Measurements from ENCODE around the gene TMPRSS9.

Gene TMPRSS9

GRCh38 chr19:2374808-2375207 is 14.7 kb downstream of the TMPRSS9 start:
- no peaks in the 10 kb centered on the region for H3K9me3 ChIP-seq (ENCODE audit: control insufficient read depth, low read depth, low read length)
- H3K9ac ChIP-seq (ENCODE audit: low read length) = no peak overlapping the region
- no peak overlapping the region for H3K27ac ChIP-seq (ENCODE audit: low read length)
- no peaks in the 10 kb centered on the region for H3K4me1 ChIP-seq (ENCODE audit: control insufficient read depth, low read depth, low read length)
- no peaks in the 10 kb centered on the region for H3K27me3 ChIP-seq (ENCODE audit: control insufficient read depth, insufficient read depth, low read length)
- no peaks in the 10 kb centered on the region for H3K36me3 ChIP-seq (ENCODE audit: control insufficient read depth, low read depth, low read length)
- H3K4me3 ChIP-seq (ENCODE audit: low read length) = no peak overlapping the region

GRCh38 chr19:2375353-2376121 is 15.5 kb downstream of the TMPRSS9 start:
- H3K27me3 ChIP-seq (ENCODE audit: control insufficient read depth, insufficient read depth, low read length) = no peaks in the 10 kb centered on the region
- H3K27ac ChIP-seq (ENCODE audit: low read length) = no peak overlapping the region
- H3K9ac ChIP-seq (ENCODE audit: low read length) = no peak overlapping the region
- H3K36me3 ChIP-seq (ENCODE audit: control insufficient read depth, low read depth, low read length) = no peaks in the 10 kb centered on the region
- no peaks in the 10 kb centered on the region for H3K4me1 ChIP-seq (ENCODE audit: control insufficient read depth, low read depth, low read length)
- H3K4me3 ChIP-seq (ENCODE audit: low read length) = no peak overlapping the region
- H3K9me3 ChIP-seq (ENCODE audit: control insufficient read depth, low read depth, low read length) = no peaks in the 10 kb centered on the region

GRCh38 chr19:2376784-2377519 is 16.9 kb downstream of the TMPRSS9 start:
- no peak overlapping the region for H3K4me3 ChIP-seq (ENCODE audit: low read length)
- no peak overlapping the region for H3K27ac ChIP-seq (ENCODE audit: low read length)
- no peak overlapping the region for H3K9ac ChIP-seq (ENCODE audit: low read length)
- H3K36me3 ChIP-seq (ENCODE audit: control insufficient read depth, low read depth, low read length) = no peaks in the 10 kb centered on the region
- no peaks in the 10 kb centered on the region for H3K4me1 ChIP-seq (ENCODE audit: control insufficient read depth, low read depth, low read length)
- H3K9me3 ChIP-seq (ENCODE audit: control insufficient read depth, low read depth, low read length) = no peaks in the 10 kb centered on the region
- no peaks in the 10 kb centered on the region for H3K27me3 ChIP-seq (ENCODE audit: control insufficient read depth, insufficient read depth, low read length)

GRCh38 chr19:2380567-2380966 is 20.5 kb downstream of the TMPRSS9 start:
- Histone ChIP-seq H3K9ac (ENCODE audit: low read length) (no peak overlapping the region), H3K27me3 (ENCODE audit: control insufficient read depth, insufficient read depth, low read length) (no peaks in the 10 kb centered on the region), H3K4me3 (ENCODE audit: low read length) (no peak overlapping the region), H3K27ac (ENCODE audit: low read length) (no peak overlapping the region), H3K4me1 (ENCODE audit: control insufficient read depth, low read depth, low read length) (no peaks in the 10 kb centered on the region), H3K9me3 (ENCODE audit: control insufficient read depth, low read depth, low read length) (no peaks in the 10 kb centered on the region), H3K36me3 (ENCODE audit: control insufficient read depth, low read depth, low read length) (no peaks in the 10 kb centered on the region)

GRCh38 chr19:2381148-2381820 is 21.2 kb downstream of the TMPRSS9 start:
- no peak overlapping the region for H3K27ac ChIP-seq (ENCODE audit: low read length)
- H3K9me3 ChIP-seq (ENCODE audit: control insufficient read depth, low read depth, low read length) = no peaks in the 10 kb centered on the region
- no peak overlapping the region for H3K9ac ChIP-seq (ENCODE audit: low read length)
- H3K4me1 ChIP-seq (ENCODE audit: control insufficient read depth, low read depth, low read length) = no peaks in the 10 kb centered on the region
- H3K36me3 ChIP-seq (ENCODE audit: control insufficient read depth, low read depth, low read length) = no peaks in the 10 kb centered on the region
- H3K4me3 ChIP-seq (ENCODE audit: low read length) = no peak overlapping the region
- no peaks in the 10 kb centered on the region for H3K27me3 ChIP-seq (ENCODE audit: control insufficient read depth, insufficient read depth, low read length)

- H3K27me3 ChIP-seq (ENCODE audit: control insufficient read depth, insufficient read depth, low read length) = no peaks in the 10 kb centered on the region
- no peak overlapping the region for H3K9ac ChIP-seq (ENCODE audit: low read length)
- no peaks in the 10 kb centered on the region for H3K9me3 ChIP-seq (ENCODE audit: control insufficient read depth, low read depth, low read length)
- H3K27ac ChIP-seq (ENCODE audit: low read length) = no peak overlapping the region
- H3K4me3 ChIP-seq (ENCODE audit: low read length) = no peak overlapping the region
- H3K36me3 ChIP-seq (ENCODE audit: control insufficient read depth, low read depth, low read length) = no peaks in the 10 kb centered on the region
- no peaks in the 10 kb centered on the region for H3K4me1 ChIP-seq (ENCODE audit: control insufficient read depth, low read depth, low read length)
Observed at GRCh38 chr19:2382530-2383222, 22.6 kb downstream of the TMPRSS9 start.

- Histone ChIP-seq H3K4me3 (ENCODE audit: low read length) (no peak overlapping the region), H3K9me3 (ENCODE audit: control insufficient read depth, low read depth, low read length) (no peaks in the 10 kb centered on the region), H3K36me3 (ENCODE audit: control insufficient read depth, low read depth, low read length) (no peaks in the 10 kb centered on the region), H3K27me3 (ENCODE audit: control insufficient read depth, insufficient read depth, low read length) (no peaks in the 10 kb centered on the region), H3K9ac (ENCODE audit: low read length) (no peak overlapping the region), H3K27ac (ENCODE audit: low read length) (no peak overlapping the region), H3K4me1 (ENCODE audit: control insufficient read depth, low read depth, low read length) (no peaks in the 10 kb centered on the region)
Observed at GRCh38 chr19:2385053-2385721, 25.1 kb downstream of the TMPRSS9 start.

- no peaks in the 10 kb centered on the region for H3K4me1 ChIP-seq (ENCODE audit: control insufficient read depth, low read depth, low read length)
- H3K36me3 ChIP-seq (ENCODE audit: control insufficient read depth, low read depth, low read length) = no peaks in the 10 kb centered on the region
- H3K27me3 ChIP-seq (ENCODE audit: control insufficient read depth, insufficient read depth, low read length) = no peaks in the 10 kb centered on the region
- no peak overlapping the region for H3K27ac ChIP-seq (ENCODE audit: low read length)
- H3K9ac ChIP-seq (ENCODE audit: low read length) = no peak overlapping the region
- no peak overlapping the region for H3K4me3 ChIP-seq (ENCODE audit: low read length)
- H3K9me3 ChIP-seq (ENCODE audit: control insufficient read depth, low read depth, low read length) = no peaks in the 10 kb centered on the region
Observed at GRCh38 chr19:2387367-2388288, 27.6 kb downstream of the TMPRSS9 start.

- H3K27me3 ChIP-seq (ENCODE audit: control insufficient read depth, insufficient read depth, low read length) = no peaks in the 10 kb centered on the region
- H3K4me3 ChIP-seq (ENCODE audit: low read length) = no peak overlapping the region
- H3K36me3 ChIP-seq (ENCODE audit: control insufficient read depth, low read depth, low read length) = no peaks in the 10 kb centered on the region
- H3K4me1 ChIP-seq (ENCODE audit: control insufficient read depth, low read depth, low read length) = no peaks in the 10 kb centered on the region
- H3K27ac ChIP-seq (ENCODE audit: low read length) = no peak overlapping the region
- H3K9me3 ChIP-seq (ENCODE audit: control insufficient read depth, low read depth, low read length) = no peaks in the 10 kb centered on the region
- no peak overlapping the region for H3K9ac ChIP-seq (ENCODE audit: low read length)
Observed at GRCh38 chr19:2389594-2389993, 29.5 kb downstream of the TMPRSS9 start.

- no peaks in the 10 kb centered on the region for H3K4me1 ChIP-seq (ENCODE audit: control insufficient read depth, low read depth, low read length)
- no peak overlapping the region for H3K9ac ChIP-seq (ENCODE audit: low read length)
- no peaks in the 10 kb centered on the region for H3K9me3 ChIP-seq (ENCODE audit: control insufficient read depth, low read depth, low read length)
- no peaks in the 10 kb centered on the region for H3K27me3 ChIP-seq (ENCODE audit: control insufficient read depth, insufficient read depth, low read length)
- no peak overlapping the region for H3K27ac ChIP-seq (ENCODE audit: low read length)
- no peak overlapping the region for H3K4me3 ChIP-seq (ENCODE audit: low read length)
- H3K36me3 ChIP-seq (ENCODE audit: control insufficient read depth, low read depth, low read length) = no peaks in the 10 kb centered on the region
Observed at GRCh38 chr19:2391118-2391725, 31.2 kb downstream of the TMPRSS9 start.

Measured in iPS-18a (cell line).